Parathyroid adenoma (tissue), 2 donors: ENCODE results near the gene PCSK6.

Experiments used
- H2AFZ ChIP-seq: fragments of 300-600 bp; sonication (generic); one replicate; pipeline ENCODE4 v1.7.0; 2017; ENCODE audit warnings: antibody characterized with exemption, mild to moderate bottlenecking
- H3K27ac ChIP-seq: fragments of 300-600 bp; sonication (generic); one replicate; pipeline ENCODE4 v1.7.0; 2017
- H3K27me3 ChIP-seq: fragments of 300-600 bp; sonication (generic); one replicate; pipeline ENCODE4 v1.7.0; 2017; ENCODE audit warnings: low read length; ENCODE audit not compliant: control insufficient read depth, insufficient read depth
- H3K36me3 ChIP-seq: fragments of 300-600 bp; sonication (generic); one replicate; pipeline ENCODE4 v1.7.0; 2017; ENCODE audit warnings: low read length; ENCODE audit not compliant: control insufficient read depth, insufficient read depth
- H3K4me1 ChIP-seq: fragments of 300-600 bp; sonication (generic); one replicate; pipeline ENCODE4 v1.7.0; 2017; ENCODE audit warnings: control low read depth
- H3K4me2 ChIP-seq: fragments of 300-600 bp; sonication (generic); one replicate; pipeline ENCODE4 v1.7.0; 2017; ENCODE audit warnings: low read length
- H3K4me3 ChIP-seq: fragments of 300-600 bp; sonication (generic); one replicate; pipeline ENCODE4 v1.7.0; 2017; ENCODE audit warnings: low read depth, low read length
- H3K79me2 ChIP-seq: fragments of 300-600 bp; sonication (generic); one replicate; pipeline ENCODE4 v1.7.0; 2017; ENCODE audit warnings: control low read depth
- H3K9ac ChIP-seq: fragments of 300-600 bp; sonication (generic); one replicate; pipeline ENCODE4 v1.7.0; 2017; ENCODE audit warnings: mild to moderate bottlenecking
- H3K9me3 ChIP-seq: fragments of 300-600 bp; sonication (generic); one replicate; pipeline ENCODE4 v1.7.0; 2017; ENCODE audit warnings: low read length; ENCODE audit not compliant: control insufficient read depth
- CTCF ChIP-seq: fragments of 300-600 bp; sonication (generic); IDR thresholded peaks from one replicate; pipeline ENCODE4 v1.7.0; 2017; ENCODE audit warnings: antibody characterized with exemption, mild to moderate bottlenecking
- donor health status: primary hyperparathyroidism.

PCSK6 gene

GRCh38 chr15:101258238-101259144 lies 231.0 kb downstream of the PCSK6 start:
- Histone ChIP-seq H3K4me1 (no peaks in the 10 kb centered on the region), H3K4me2 (no peak overlapping the region), H3K27ac (no peak overlapping the region), H3K4me3 (no peak overlapping the region), H3K9ac (no peak overlapping the region), H3K9me3 (no peaks in the 10 kb centered on the region), H3K27me3 (no peaks in the 10 kb centered on the region), H3K79me2 (no peaks in the 10 kb centered on the region), H2AFZ (peak overlapping the region; percentile 28), H3K36me3 (no peaks in the 10 kb centered on the region)
- peak; percentile 73 for TF ChIP-seq CTCF

DNA sequence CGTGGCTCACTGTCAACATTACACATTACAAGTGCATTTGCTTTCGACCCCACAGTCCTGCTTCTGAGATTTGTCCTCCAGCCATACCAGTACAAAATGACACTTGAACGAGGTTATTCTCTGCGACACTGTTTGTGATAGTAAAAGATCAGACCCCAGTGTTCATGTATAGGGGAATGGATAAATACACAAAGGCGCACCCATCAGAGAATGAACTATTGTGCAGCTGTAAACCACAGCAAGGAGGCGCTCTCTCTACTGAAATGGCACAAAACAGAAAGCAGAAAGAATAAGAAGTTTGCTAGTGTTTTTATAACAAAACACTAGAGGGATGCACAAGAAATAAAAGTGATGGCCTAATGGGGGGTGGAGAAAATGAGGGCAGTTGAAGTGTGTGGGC lies 232.8 kb downstream of the PCSK6 start:
- H2AFZ ChIP-seq = no peak overlapping the region
- no peak overlapping the region for H3K4me2 ChIP-seq
- no peak for TF ChIP-seq CTCF
- no peak overlapping the region for H3K27ac ChIP-seq
- H3K4me3 ChIP-seq = no peak overlapping the region
- H3K27me3 ChIP-seq = no peaks in the 10 kb centered on the region
- H3K4me1 ChIP-seq = no peaks in the 10 kb centered on the region
- no peaks in the 10 kb centered on the region for H3K79me2 ChIP-seq
- H3K36me3 ChIP-seq = no peaks in the 10 kb centered on the region
- H3K9me3 ChIP-seq = no peaks in the 10 kb centered on the region
- no peak overlapping the region for H3K9ac ChIP-seq

- Histone ChIP-seq H3K79me2 (no peaks in the 10 kb centered on the region), H3K4me2 (no peak overlapping the region), H2AFZ (no peak overlapping the region), H3K36me3 (no peaks in the 10 kb centered on the region), H3K4me1 (no peaks in the 10 kb centered on the region), H3K27ac (no peak overlapping the region), H3K4me3 (no peak overlapping the region), H3K27me3 (no peaks in the 10 kb centered on the region), H3K9me3 (no peaks in the 10 kb centered on the region), H3K9ac (no peak overlapping the region)
- TF ChIP-seq CTCF = no peak
Measured at GRCh38 chr15:101255615-101256241, 233.8 kb downstream of the PCSK6 start.

DNA sequence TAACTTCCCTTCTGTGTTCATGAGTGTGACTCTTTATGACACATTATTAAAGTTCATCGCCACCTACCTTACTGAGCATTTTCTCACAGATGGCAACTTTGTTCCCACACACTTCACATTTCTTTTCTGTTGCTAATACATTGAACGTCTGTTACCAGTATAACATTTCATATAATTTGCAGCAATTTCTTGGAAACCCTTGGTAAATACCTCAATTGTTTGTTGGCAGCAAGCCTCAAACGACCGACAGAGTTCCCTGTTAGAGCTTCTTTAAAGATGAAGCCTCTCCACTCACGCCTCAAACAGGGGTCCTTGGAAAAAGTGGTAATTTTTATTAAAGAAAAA lies 234.5 kb downstream of the PCSK6 start:
- Histone ChIP-seq H3K4me3 (no peak overlapping the region), H3K36me3 (no peaks in the 10 kb centered on the region), H3K4me2 (no peak overlapping the region), H3K4me1 (peaks cover 2% of the 10 kb centered on the region), H3K9ac (no peak overlapping the region), H3K27me3 (no peaks in the 10 kb centered on the region), H2AFZ (no peak overlapping the region), H3K79me2 (peaks cover 5% of the 10 kb centered on the region), H3K27ac (no peak overlapping the region), H3K9me3 (no peaks in the 10 kb centered on the region)
- no peak for TF ChIP-seq CTCF
